HEK293 (cell line): ENCODE results near the gene PHKA1.

Source experiments
- EGR2 ChIP-seq: fragments of 450-650 bp; formaldehyde crosslinking; IDR thresholded peaks from 2 replicates; pipeline ENCODE4 v1.5.1; 2016; ENCODE audit warnings: low read depth, missing biosample characterization, missing genetic modification characterization
- SETDB1 ChIP-seq: IDR thresholded peaks from one replicate; pipeline ENCODE4 v1.6.1; 2017; ENCODE audit warnings: mild to moderate bottlenecking, low read length, moderate library complexity, mixed read lengths; ENCODE audit not compliant: insufficient read length
- SP2 ChIP-seq: fragments of 450-650 bp; formaldehyde crosslinking; IDR thresholded peaks from 2 replicates; pipeline ENCODE4 v1.5.1; 2016; ENCODE audit warnings: missing biosample characterization, missing genetic modification characterization
- ZBTB21 ChIP-seq: fragments of 450-650 bp; formaldehyde crosslinking; IDR thresholded peaks from 2 replicates; pipeline ENCODE4 v1.5.1; 2017; ENCODE audit warnings: missing biosample characterization, missing genetic modification characterization
- ZBTB48 ChIP-seq: fragments of 450-650 bp; formaldehyde crosslinking; IDR thresholded peaks from 2 replicates; pipeline ENCODE4 v1.5.1; 2016; ENCODE audit warnings: missing biosample characterization, missing genetic modification characterization
- ZNF423 ChIP-seq: fragments of 450-650 bp; formaldehyde crosslinking; IDR thresholded peaks from 2 replicates; pipeline ENCODE4 v1.5.1; 2016; ENCODE audit warnings: missing biosample characterization, missing genetic modification characterization
- ZNF785 ChIP-seq: fragments of 450-650 bp; formaldehyde crosslinking; IDR thresholded peaks from 2 replicates; pipeline ENCODE4 v1.5.1; 2016; ENCODE audit warnings: missing biosample characterization, missing genetic modification characterization
- TF ChIP-seq, protein P1 (sequence below): fragments of 450-650 bp; formaldehyde crosslinking; IDR thresholded peaks from 2 replicates; pipeline ENCODE4 v1.5.1; 2016; ENCODE audit warnings: missing biosample characterization, missing genetic modification characterization
- TF ChIP-seq, protein P2 (sequence below): fragments of 450-650 bp; formaldehyde crosslinking; IDR thresholded peaks from 2 replicates; pipeline ENCODE4 v1.5.1; 2016; ENCODE audit warnings: missing biosample characterization, missing genetic modification characterization
- TF ChIP-seq, protein P3 (sequence below): fragments of 450-650 bp; formaldehyde crosslinking; optimal IDR thresholded peaks from 2 replicates; pipeline ENCODE3; 2016; ENCODE audit warnings: missing biosample characterization, mild to moderate bottlenecking, missing genetic modification characterization
- TF ChIP-seq, protein P4 (sequence below): fragments of 450-650 bp; IDR thresholded peaks from 2 replicates; pipeline ENCODE4 v1.5.1; 2018; ENCODE audit warnings: missing biosample characterization, missing genetic modification characterization

DNA sequence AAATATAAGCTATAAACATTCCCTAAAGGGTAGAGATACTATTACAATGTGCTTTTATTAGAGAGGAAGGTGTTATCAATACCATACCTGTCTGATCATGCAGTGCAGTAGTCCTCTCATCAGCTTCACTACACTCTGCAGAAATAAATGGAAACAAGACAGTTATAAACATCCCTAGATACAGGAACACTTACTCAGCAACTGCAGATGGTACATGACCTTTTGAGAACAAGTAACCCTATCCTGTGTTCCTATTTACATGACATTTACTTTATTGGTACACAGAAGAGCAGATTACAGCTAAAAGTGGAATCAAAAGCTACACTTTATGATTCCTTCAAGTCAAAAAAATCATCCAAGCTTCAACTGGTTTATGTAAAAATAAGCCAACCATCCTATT, 9.0 kb downstream of the PHKA1 start:
- TF ChIP-seq, protein P1, sequence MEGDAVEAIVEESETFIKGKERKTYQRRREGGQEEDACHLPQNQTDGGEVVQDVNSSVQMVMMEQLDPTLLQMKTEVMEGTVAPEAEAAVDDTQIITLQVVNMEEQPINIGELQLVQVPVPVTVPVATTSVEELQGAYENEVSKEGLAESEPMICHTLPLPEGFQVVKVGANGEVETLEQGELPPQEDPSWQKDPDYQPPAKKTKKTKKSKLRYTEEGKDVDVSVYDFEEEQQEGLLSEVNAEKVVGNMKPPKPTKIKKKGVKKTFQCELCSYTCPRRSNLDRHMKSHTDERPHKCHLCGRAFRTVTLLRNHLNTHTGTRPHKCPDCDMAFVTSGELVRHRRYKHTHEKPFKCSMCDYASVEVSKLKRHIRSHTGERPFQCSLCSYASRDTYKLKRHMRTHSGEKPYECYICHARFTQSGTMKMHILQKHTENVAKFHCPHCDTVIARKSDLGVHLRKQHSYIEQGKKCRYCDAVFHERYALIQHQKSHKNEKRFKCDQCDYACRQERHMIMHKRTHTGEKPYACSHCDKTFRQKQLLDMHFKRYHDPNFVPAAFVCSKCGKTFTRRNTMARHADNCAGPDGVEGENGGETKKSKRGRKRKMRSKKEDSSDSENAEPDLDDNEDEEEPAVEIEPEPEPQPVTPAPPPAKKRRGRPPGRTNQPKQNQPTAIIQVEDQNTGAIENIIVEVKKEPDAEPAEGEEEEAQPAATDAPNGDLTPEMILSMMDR (tag by site-specific recombination), result no peak
- TF ChIP-seq ZBTB48 (tag by site-specific recombination), result no peak
- TF ChIP-seq SP2 (tag by site-specific recombination), result no peak
- TF ChIP-seq ZBTB21, result no peak
- TF ChIP-seq EGR2 (tag by site-specific recombination), result no peak
- TF ChIP-seq, protein P2, sequence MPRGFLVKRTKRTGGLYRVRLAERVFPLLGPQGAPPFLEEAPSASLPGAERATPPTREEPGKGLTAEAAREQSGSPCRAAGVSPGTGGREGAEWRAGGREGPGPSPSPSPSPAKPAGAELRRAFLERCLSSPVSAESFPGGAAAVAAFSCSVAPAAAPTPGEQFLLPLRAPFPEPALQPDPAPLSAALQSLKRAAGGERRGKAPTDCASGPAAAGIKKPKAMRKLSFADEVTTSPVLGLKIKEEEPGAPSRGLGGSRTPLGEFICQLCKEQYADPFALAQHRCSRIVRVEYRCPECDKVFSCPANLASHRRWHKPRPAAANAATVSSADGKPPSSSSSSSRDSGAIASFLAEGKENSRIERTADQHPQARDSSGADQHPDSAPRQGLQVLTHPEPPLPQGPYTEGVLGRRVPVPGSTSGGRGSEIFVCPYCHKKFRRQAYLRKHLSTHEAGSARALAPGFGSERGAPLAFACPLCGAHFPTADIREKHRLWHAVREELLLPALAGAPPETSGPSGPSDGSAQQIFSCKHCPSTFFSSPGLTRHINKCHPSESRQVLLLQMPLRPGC (tag by site-specific recombination), result no peak
- TF ChIP-seq ZNF785 (tag by site-specific recombination), result no peak
- TF ChIP-seq, protein P3, sequence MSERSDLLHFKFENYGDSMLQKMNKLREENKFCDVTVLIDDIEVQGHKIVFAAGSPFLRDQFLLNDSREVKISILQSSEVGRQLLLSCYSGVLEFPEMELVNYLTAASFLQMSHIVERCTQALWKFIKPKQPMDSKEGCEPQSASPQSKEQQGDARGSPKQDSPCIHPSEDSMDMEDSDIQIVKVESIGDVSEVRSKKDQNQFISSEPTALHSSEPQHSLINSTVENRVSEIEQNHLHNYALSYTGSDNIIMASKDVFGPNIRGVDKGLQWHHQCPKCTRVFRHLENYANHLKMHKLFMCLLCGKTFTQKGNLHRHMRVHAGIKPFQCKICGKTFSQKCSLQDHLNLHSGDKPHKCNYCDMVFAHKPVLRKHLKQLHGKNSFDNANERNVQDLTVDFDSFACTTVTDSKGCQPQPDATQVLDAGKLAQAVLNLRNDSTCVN (tag by site-specific recombination), result no peak
- no peak for TF ChIP-seq ZNF423 (tag by site-specific recombination)
- TF ChIP-seq SETDB1, result no peak
- TF ChIP-seq, protein P4, sequence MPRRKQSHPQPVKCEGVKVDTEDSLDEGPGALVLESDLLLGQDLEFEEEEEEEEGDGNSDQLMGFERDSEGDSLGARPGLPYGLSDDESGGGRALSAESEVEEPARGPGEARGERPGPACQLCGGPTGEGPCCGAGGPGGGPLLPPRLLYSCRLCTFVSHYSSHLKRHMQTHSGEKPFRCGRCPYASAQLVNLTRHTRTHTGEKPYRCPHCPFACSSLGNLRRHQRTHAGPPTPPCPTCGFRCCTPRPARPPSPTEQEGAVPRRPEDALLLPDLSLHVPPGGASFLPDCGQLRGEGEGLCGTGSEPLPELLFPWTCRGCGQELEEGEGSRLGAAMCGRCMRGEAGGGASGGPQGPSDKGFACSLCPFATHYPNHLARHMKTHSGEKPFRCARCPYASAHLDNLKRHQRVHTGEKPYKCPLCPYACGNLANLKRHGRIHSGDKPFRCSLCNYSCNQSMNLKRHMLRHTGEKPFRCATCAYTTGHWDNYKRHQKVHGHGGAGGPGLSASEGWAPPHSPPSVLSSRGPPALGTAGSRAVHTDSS (tag by site-specific recombination), result no peak
